Stimulated activated CD4-positive, alpha-beta T cell treated with anti-CD3 and anti-CD28 coated beads, Interleukin-1b, Interleukin-23, amount 100 ng/mL, for 48 hours (primary cell): ENCODE data around the gene QKI.
"Not testable (repeated sequence)": the region's sequence is repeated elsewhere in the genome, so short reads cannot be mapped to it uniquely, and the experiment has no call there.

Source experiments
- DNase-seq: peaks from one replicate; pipeline ENCODE4 v3.0.0-alpha.2; 2020

Gene QKI

GRCh38 chr6:163444077-163444476, 29.6 kb downstream of the QKI start:
- DNase-seq: no peak

GRCh38 chr6:163446549-163446948, 32.0 kb downstream of the QKI start:
- no peak for DNase-seq

GRCh38 chr6:163449076-163449475, 34.6 kb downstream of the QKI start:
- DNase-seq: no peak

GRCh38 chr6:163454425-163454824, 39.9 kb downstream of the QKI start:
- no peak for DNase-seq

GRCh38 chr6:163455552-163455951, 41.0 kb downstream of the QKI start:
- no peak for DNase-seq

- no peak for DNase-seq
These were observed 43.4 kb downstream of the QKI start for GRCh38 chr6:163457637-163458561.

GRCh38 chr6:163459007-163459406, 44.5 kb downstream of the QKI start:
- no peak for DNase-seq

GRCh38 chr6:163459536-163459935, 45.0 kb downstream of the QKI start:
- DNase-seq: no peak

GRCh38 chr6:163460307-163460782, 45.8 kb downstream of the QKI start:
- DNase-seq: no peak

GRCh38 chr6:163461696-163462095, 47.2 kb downstream of the QKI start:
- no peak for DNase-seq

GRCh38 chr6:163463180-163463579, 48.7 kb downstream of the QKI start:
- no peak for DNase-seq

- no peak for DNase-seq
These were observed 49.3 kb downstream of the QKI start for GRCh38 chr6:163463795-163464194.

GRCh38 chr6:163466839-163467390, 52.4 kb downstream of the QKI start:
- no peak for DNase-seq

- no peak for DNase-seq
These were observed 54.2 kb downstream of the QKI start for GRCh38 chr6:163468738-163469137.

- DNase-seq: no peak
These were observed 55.0 kb downstream of the QKI start for GRCh38 chr6:163469459-163469985.

GRCh38 chr6:163470611-163471010, 56.1 kb downstream of the QKI start:
- DNase-seq: no peak

GRCh38 chr6:163474581-163474980, 60.1 kb downstream of the QKI start:
- no peak for DNase-seq

GRCh38 chr6:163476946-163477345, 62.4 kb downstream of the QKI start:
- DNase-seq: not testable (repeated sequence)

GRCh38 chr6:163483107-163483506, 68.6 kb downstream of the QKI start:
- DNase-seq: no peak

GRCh38 chr6:163485388-163485851, 70.9 kb downstream of the QKI start:
- DNase-seq: no peak

GRCh38 chr6:163486821-163487220, 72.3 kb downstream of the QKI start:
- DNase-seq: no peak

GRCh38 chr6:163487606-163488005, 73.1 kb downstream of the QKI start:
- DNase-seq: no peak

GRCh38 chr6:163489584-163489983, 75.1 kb downstream of the QKI start:
- no peak for DNase-seq
